HCT116 (cell line): ENCODE measurements around the gene GLRX. TPM values are rescaled to one million over a fixed set of nuclear protein-coding genes. Genes with fewer than 3 reads are reported as not detected.

ENCODE experiments used
- ATAC-seq: fragments of 200-7000 bp; cut with Tn5 transposase; 2 replicates; pipeline ENCODE4 v1.9.1; 2020; ENCODE audit warnings: mild to moderate bottlenecking, moderate library complexity
- BruUV-seq: library from RNA; stranded (reverse); fragments of 400-500 nt; replicated peaks from 2 replicates; lab custom pipeline; 2021; lab: Mats Ljungman, UMichigan
- CTCF ChIA-PET: fragments of 300-600 bp; sonication (Branson Sonifier 250); formaldehyde crosslinking; loops from one replicate; lab custom pipeline; 2021; ENCODE audit warnings: antibody characterized with exemption; lab: Charles Lee
- POLR2A ChIA-PET: fragments of 300-600, 350-600 bp; sonication (Branson Sonifier 250); formaldehyde crosslinking; loops from one replicate; lab custom pipeline; 2021; ENCODE audit warnings: antibody characterized with exemption; lab: Charles Lee
- RAD21 ChIA-PET, 2 experiments: fragments of 300-600 bp; sonication (Branson Sonifier 250); formaldehyde crosslinking; loops; one replicate each; lab custom pipeline; 2023; ENCODE audit warnings: low total read pairs in 2 of 2; ENCODE audit not compliant: uncharacterized antibody in 2 of 2, unreplicated experiment in 2 of 2, low non-redundant PET in 1 of 2; lab: Charles Lee
- DNase-seq: peaks from one replicate; pipeline ENCODE4 v3.0.0-alpha.2; 2010; ENCODE audit warnings: low read depth, low spot score
- H2AFZ ChIP-seq: fragments of 200-600 bp; shearing (Covaris generic), sonication (generic); 2 replicates; pipeline ENCODE4 v1.6.1; 2017; ENCODE audit warnings: low read depth, mixed run types, mixed read lengths, antibody characterized with exemption, low read length; ENCODE audit not compliant: poor library complexity, severe bottlenecking
- H3K27ac ChIP-seq: 2 replicates; pipeline ENCODE4 v1.5.1; 2012; ENCODE audit warnings: low read depth, low read length
- H3K27me3 ChIP-seq: fragments of 200-600 bp; sonication (generic); 2 replicates; pipeline ENCODE4 v1.6.1; 2016; ENCODE audit warnings: mixed run types, low read length, mixed read lengths; ENCODE audit not compliant: insufficient read depth
- H3K36me3 ChIP-seq, 2 experiments: fragments of 200-500 bp in 1 of 2; fragments of 200-600 bp in 1 of 2; sonication (Bioruptor generic) in 1 of 2; sonication (generic) in 1 of 2; 2 replicates each; pipeline versions ENCODE4 v1.5.1 to v1.6.1; 2014 to 2016; ENCODE audit warnings: low read length in 2 of 2, inconsistent platforms in 1 of 2, mixed read lengths in 1 of 2, mixed run types in 1 of 2; ENCODE audit not compliant: insufficient read depth in 2 of 2, control insufficient read depth in 1 of 2
- H3K4me1 ChIP-seq, 2 experiments: fragments of 200-600 bp in 1 of 2; sonication (generic) in 1 of 2; 2 replicates each; pipeline versions ENCODE4 v1.5.1 to v1.6.1; 2012 to 2017; ENCODE audit warnings: low read length in 2 of 2, inconsistent platforms in 1 of 2, mild to moderate bottlenecking in 1 of 2, mixed read lengths in 1 of 2, mixed run types in 1 of 2, moderate library complexity in 1 of 2; ENCODE audit not compliant: insufficient read depth in 2 of 2, control insufficient read depth in 1 of 2
- H3K4me2 ChIP-seq: fragments of 200-600 bp; sonication (generic); 2 replicates; pipeline ENCODE4 v1.6.1; 2017; ENCODE audit warnings: mixed run types, low read length, mixed read lengths
- H3K4me3 ChIP-seq, 2 experiments: fragments of 200-600 bp in 1 of 2; sonication (generic) in 1 of 2; replicated peaks in 1 of 2; 2 replicates each; pipeline ENCODE4 v1.5.1; 2011 to 2016; ENCODE audit warnings: low read length in 2 of 2, control low read depth in 1 of 2, low read depth in 1 of 2, mild to moderate bottlenecking in 1 of 2, mixed read lengths in 1 of 2, mixed run types in 1 of 2
- H3K79me2 ChIP-seq: fragments of 200-600 bp; sonication (generic); 2 replicates; pipeline ENCODE4 v1.6.1; 2017; ENCODE audit warnings: mild to moderate bottlenecking, mixed run types, low read length, moderate library complexity, mixed read lengths; ENCODE audit not compliant: insufficient read depth
- H3K9ac ChIP-seq: fragments of 200-600 bp; sonication (generic); 2 replicates; pipeline ENCODE4 v1.6.1; 2016; ENCODE audit warnings: low read length, mixed read lengths
- H3K9me2 ChIP-seq: fragments of 200-600 bp; sonication (generic), shearing (Covaris generic); 2 replicates; pipeline ENCODE4 v1.6.1; 2017; ENCODE audit warnings: mixed run types, mild to moderate bottlenecking, moderate library complexity; ENCODE audit not compliant: insufficient read depth
- H3K9me3 ChIP-seq, 2 experiments: fragments of 200-500 bp in 1 of 2; fragments of 200-600 bp in 1 of 2; sonication (Bioruptor generic) in 1 of 2; sonication (generic) in 1 of 2; 2 replicates each; pipeline ENCODE4 v1.6.1; 2014 to 2017; ENCODE audit warnings: low read length in 2 of 2, mixed read lengths in 2 of 2, inconsistent platforms in 1 of 2, low read depth in 1 of 2, mild to moderate bottlenecking in 1 of 2, mixed run types in 1 of 2, moderate library complexity in 1 of 2; ENCODE audit not compliant: control insufficient read depth in 1 of 2, insufficient read depth in 1 of 2
- H4K20me1 ChIP-seq: fragments of 200-600 bp; sonication (generic), shearing (Covaris generic); 2 replicates; pipeline ENCODE4 v1.6.1; 2017; ENCODE audit warnings: mixed run types, mild to moderate bottlenecking, moderate library complexity; ENCODE audit not compliant: insufficient read depth
- CBX3 ChIP-seq: IDR thresholded peaks from 2 replicates; pipeline ENCODE4 v1.6.1; 2012; ENCODE audit warnings: low read depth
- EZH2 ChIP-seq: fragments of 200-600 bp; sonication (generic); IDR thresholded peaks from 2 replicates; pipeline ENCODE4 v1.6.1; 2017; ENCODE audit warnings: antibody characterized with exemption, mixed run types
- FOSL1 ChIP-seq: IDR thresholded peaks from 2 replicates; pipeline ENCODE4 v1.6.1; 2012; ENCODE audit warnings: low read depth
- JUND ChIP-seq: IDR thresholded peaks from 2 replicates; pipeline ENCODE4 v1.6.1; 2012
- POLR2A ChIP-seq: IDR thresholded peaks from 2 replicates; pipeline ENCODE4 v1.7.0; 2011; ENCODE audit warnings: borderline replicate concordance; ENCODE audit not compliant: insufficient read depth, insufficient read length; ENCODE audit errors: extremely low read depth
- TCF7L2 ChIP-seq: IDR thresholded peaks from 2 replicates; pipeline ENCODE4 v1.7.0; 2011; ENCODE audit warnings: borderline replicate concordance, inconsistent platforms; ENCODE audit not compliant: insufficient read depth, insufficient read length; ENCODE audit errors: extremely low read depth
- ZFX ChIP-seq: fragments of 450-650 bp; IDR thresholded peaks from 2 replicates; pipeline ENCODE4 v1.6.1; 2017
- intact Hi-C: fragments of 100-400 bp; cut with micrococcal nuclease; formaldehyde crosslinking; loops from 2 replicates; pipeline ENCODE4 v1.10.0; 2022
- total RNA-seq: library from RNA; stranded (reverse); gene quantifications from one replicate; pipeline ENCODE4 v1.2.1, GENCODE V29; 2021; ENCODE audit not compliant: unreplicated experiment
- TF ChIP-seq, protein P1 (sequence below), 3 experiments: fragments of 200-600 bp in 1 of 3; sonication (generic) in 1 of 3; IDR thresholded peaks in 2 of 3; conservative IDR thresholded peaks in 1 of 3; 2 replicates each; pipeline ENCODE4 v1.5.1; 2012 to 2017; ENCODE audit warnings: low read depth in 2 of 3, low read length in 2 of 3, antibody characterized with exemption in 1 of 3, borderline replicate concordance in 1 of 3, control low read depth in 1 of 3, mild to moderate bottlenecking in 1 of 3, mixed read lengths in 1 of 3, mixed run types in 1 of 3, moderate library complexity in 1 of 3; ENCODE audit not compliant: insufficient read depth in 1 of 3

GLRX gene
- total RNA-seq, 1 experiment from 2014 or later = 29.3 TPM

DNA sequence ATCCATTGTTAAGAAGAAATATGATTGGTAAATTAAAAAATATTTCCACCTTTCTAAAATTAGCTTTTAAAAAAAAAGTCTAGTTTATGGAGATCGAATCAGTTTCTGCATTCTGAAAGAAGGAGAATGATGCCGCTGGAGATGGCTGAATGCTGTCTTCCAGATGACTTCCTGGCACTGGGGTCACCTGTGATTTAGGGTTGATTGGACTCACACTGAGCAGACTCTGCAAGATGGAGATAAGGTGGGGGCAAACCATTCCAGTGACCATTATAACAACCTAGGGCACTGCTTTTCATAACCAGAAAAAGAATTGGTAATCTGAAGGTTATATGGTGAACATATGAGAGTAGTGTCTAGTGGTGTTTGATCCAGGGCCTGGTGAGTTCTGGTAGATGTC is 50.6 kb downstream of the GLRX start:
- POLR2A ChIA-PET = no interaction called here
- CTCF ChIA-PET = interaction anchor here (4.3 kb wide), 1 partner anchor 9 kb away, joined by 21 read pairs; no protein-coding TSS in a partner anchor
- no peak for ATAC-seq

More for the DNA sequence above, 50.6 kb downstream of the GLRX start:
- TF ChIP-seq JUND (no peak), ZFX (no peak), TCF7L2 (no peak), FOSL1 (no peak), POLR2A (no peak), CBX3 (no peak), EZH2 (no peak)
- TF ChIP-seq, protein P1, sequence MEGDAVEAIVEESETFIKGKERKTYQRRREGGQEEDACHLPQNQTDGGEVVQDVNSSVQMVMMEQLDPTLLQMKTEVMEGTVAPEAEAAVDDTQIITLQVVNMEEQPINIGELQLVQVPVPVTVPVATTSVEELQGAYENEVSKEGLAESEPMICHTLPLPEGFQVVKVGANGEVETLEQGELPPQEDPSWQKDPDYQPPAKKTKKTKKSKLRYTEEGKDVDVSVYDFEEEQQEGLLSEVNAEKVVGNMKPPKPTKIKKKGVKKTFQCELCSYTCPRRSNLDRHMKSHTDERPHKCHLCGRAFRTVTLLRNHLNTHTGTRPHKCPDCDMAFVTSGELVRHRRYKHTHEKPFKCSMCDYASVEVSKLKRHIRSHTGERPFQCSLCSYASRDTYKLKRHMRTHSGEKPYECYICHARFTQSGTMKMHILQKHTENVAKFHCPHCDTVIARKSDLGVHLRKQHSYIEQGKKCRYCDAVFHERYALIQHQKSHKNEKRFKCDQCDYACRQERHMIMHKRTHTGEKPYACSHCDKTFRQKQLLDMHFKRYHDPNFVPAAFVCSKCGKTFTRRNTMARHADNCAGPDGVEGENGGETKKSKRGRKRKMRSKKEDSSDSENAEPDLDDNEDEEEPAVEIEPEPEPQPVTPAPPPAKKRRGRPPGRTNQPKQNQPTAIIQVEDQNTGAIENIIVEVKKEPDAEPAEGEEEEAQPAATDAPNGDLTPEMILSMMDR (IDR thresholded peaks at IDR 0.05 in 2 of 3, conservative IDR thresholded peaks at IDR 0.05 in 1 of 3; ENCODE audit: borderline replicate concordance in 1 of 3, insufficient read depth in 1 of 3, low read depth in 2 of 3, low read length in 2 of 3) = no peak
- H3K27me3 ChIP-seq = no peaks in the 10 kb centered on the region
- no peak overlapping the region for H3K4me3 ChIP-seq
- DNase-seq = no peak
- no peak overlapping the region for H3K27ac ChIP-seq
- no peaks in the 10 kb centered on the region for H4K20me1 ChIP-seq
- no peak overlapping the region for H2AFZ ChIP-seq
- H3K79me2 ChIP-seq = no peaks in the 10 kb centered on the region
- peaks cover 6 to 8% of the 10 kb centered on the region in 2 experiments; a peak in 3 of 4 replicates for H3K4me1 ChIP-seq
- no peak overlapping the region for H3K9ac ChIP-seq
- no peaks in the 10 kb centered on the region for H3K9me3 ChIP-seq
- no peak overlapping the region for H3K4me2 ChIP-seq
- RAD21 ChIA-PET = no interaction called here
- BruUV-seq = no TSS peak
- no peaks in the 10 kb centered on the region for H3K9me2 ChIP-seq
- intact Hi-C loops = no loop called here
- peaks cover 3 to 11% of the 10 kb centered on the region in 2 experiments; a peak in 1 of 4 replicates for H3K36me3 ChIP-seq
